HG02973 (cell line): ENCODE results near the gene SEC31B.

ENCODE experiments used
- ATAC-seq: cut with Tn5 transposase; IDR thresholded peaks from one replicate; pipeline ENCODE4 v1.9.1; 2021; ENCODE audit warnings: moderate library complexity; ENCODE audit not compliant: unreplicated experiment

SEC31B gene

DNA sequence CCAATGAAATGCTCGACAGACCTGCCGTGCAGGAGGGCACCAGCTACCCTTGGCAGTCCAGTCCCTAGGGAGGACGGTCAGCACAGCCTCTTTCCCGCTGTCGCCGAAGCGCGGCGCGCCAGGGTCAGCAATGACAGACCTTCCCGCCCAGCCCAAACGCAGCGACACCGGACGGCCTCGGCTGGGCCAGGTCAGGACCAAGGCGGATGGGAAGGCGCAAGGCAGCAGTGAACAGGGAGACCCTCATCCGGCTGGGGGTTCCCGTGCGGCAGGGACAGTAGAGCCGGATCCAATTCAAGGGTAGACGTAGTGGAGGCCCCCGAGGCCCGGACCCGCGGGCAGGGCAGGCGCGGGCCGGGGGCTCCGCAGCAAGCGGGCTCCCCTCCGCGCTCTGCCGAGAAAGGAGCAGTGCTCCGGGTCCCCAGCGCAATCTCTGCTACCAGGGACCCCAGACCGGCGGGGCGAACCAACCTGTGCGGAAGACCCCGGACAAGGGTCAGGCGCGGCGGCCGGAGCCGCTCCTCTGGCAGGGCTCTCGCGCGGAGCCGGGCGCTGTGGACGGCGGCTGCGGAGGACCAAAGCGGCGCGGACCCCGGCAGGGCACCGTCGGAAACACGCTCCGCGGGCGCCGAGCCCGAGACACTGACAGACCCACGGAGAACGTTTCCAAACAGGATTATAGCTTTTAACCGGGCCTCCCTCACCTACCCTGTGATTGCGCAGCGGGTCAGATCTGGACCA lies at the start of gene SEC31B:
Gene SEC31B (minus strand): TSS at position 551 of the 741 bp plus-strand sequence. CDS start 2,909 bp downstream, outside the sequence.
- no peak for ATAC-seq

DNA sequence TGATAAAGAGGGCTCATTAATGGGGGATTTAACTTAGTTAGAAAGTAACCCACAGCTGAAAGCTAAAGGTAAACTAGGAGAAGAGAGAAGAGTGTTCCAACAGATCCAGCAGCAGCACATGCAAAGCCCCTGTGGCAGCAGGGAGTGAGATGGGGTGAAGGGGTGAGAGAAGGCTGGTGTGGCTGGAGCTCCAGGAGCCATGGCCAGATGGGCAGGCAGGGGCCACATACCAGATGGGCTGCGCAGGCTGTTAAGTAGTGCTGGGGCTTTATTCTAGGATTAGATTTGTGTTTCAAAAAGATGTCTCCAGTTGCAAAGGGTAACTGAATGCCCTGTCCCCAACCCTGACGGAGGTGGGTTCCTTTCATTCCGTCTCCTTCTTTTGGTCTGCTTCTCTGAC lies 49.3 kb upstream of the SEC31B start:
- ATAC-seq = no peak

DNA sequence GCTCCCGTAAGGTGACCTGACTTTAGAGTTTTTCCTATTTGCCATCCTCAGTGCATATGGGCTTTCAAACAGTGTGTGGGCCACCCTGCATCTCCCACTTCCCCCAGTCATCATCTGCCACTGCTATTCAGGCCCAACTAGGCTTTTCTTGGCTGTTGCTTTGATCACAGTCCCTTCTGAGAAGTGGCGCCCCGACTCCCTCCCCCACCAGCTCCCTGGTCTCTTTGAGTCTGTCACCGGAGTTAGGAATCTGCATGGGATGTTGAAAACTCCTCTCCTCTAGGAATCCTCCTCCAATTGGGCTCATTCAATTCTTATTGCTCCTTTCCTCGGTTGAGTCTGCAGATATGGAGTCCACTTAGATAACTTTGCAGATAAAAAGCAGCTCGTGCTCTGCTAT lies 48.2 kb upstream of the SEC31B start:
- ATAC-seq = no peak

GRCh38 chr10:100567249-100567648 lies 47.6 kb upstream of the SEC31B start:
- ATAC-seq = no peak

GRCh38 chr10:100566561-100566960 lies 46.9 kb upstream of the SEC31B start:
- no peak for ATAC-seq

GRCh38 chr10:100565206-100565985 lies 45.7 kb upstream of the SEC31B start:
- ATAC-seq = no peak

GRCh38 chr10:100562008-100562672 lies 42.5 kb upstream of the SEC31B start:
- ATAC-seq = peak; percentile 85

GRCh38 chr10:100561005-100561404 lies 41.3 kb upstream of the SEC31B start:
- no peak for ATAC-seq

GRCh38 chr10:100560248-100560647 lies 40.6 kb upstream of the SEC31B start:
- ATAC-seq = no peak

DNA sequence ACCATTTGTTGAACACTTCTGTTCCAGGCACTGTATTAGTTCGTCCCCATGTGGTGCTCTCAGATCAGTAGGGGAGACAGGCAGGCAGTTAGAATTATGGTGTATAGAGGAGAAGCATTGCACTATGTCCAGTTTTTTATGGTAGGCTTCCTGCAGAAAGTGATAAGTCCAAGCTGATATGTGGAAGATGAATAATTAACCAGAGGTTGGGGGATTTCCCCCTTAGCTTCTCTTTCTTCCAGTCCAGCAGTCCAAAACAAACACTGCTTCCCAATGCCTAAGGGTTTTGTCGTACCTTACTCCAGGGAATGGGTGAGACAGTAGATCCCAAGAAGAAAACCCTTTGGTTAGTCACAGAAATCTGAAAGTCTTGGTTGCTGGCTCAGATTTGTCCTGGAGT lies 35.2 kb upstream of the SEC31B start:
- ATAC-seq = no peak

GRCh38 chr10:100553929-100554328 lies 34.3 kb upstream of the SEC31B start:
- no peak for ATAC-seq

GRCh38 chr10:100551738-100552137 lies 32.1 kb upstream of the SEC31B start:
- no peak for ATAC-seq

DNA sequence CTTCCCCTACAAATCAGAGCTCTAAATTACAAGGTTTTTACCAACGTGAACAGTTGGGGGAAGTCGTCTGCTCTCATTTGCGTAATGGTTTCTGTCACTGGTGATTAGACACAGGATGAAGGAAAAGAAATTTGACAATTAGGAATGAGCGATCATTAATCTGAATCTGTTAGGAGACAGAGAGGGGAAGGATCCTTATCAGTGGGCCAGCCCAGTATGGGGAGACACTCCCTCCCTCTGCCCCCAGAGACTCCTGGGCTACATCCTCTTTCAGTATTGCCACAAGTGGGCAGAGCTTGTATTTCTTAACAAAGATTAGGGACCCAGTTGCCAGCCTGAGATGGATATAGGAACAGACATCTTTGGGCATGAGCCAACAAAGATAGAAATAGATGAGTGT lies 31.5 kb upstream of the SEC31B start:
- ATAC-seq = no peak

- no peak for ATAC-seq
Measured at GRCh38 chr10:100544950-100545349, 25.3 kb upstream of the SEC31B start.

DNA sequence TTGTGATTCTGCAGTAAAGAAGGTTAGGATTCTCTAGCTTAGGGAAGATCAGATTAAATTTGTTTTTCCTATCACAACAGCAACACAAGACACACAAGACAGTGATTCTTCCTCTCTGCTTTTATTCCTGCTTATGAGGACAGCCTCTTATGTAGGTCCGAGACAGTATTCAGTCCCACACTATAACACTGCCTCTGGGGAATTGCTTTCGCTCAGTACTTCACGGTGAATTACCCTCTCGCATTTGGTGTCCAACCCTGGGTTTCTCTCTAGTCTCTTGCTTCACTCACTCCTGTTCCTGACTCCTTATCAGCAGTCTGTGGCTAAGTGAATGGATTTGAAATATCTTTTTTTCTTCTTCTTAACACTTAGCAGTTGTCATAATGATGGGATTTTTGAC lies 17.8 kb upstream of the SEC31B start:
- no peak for ATAC-seq

DNA sequence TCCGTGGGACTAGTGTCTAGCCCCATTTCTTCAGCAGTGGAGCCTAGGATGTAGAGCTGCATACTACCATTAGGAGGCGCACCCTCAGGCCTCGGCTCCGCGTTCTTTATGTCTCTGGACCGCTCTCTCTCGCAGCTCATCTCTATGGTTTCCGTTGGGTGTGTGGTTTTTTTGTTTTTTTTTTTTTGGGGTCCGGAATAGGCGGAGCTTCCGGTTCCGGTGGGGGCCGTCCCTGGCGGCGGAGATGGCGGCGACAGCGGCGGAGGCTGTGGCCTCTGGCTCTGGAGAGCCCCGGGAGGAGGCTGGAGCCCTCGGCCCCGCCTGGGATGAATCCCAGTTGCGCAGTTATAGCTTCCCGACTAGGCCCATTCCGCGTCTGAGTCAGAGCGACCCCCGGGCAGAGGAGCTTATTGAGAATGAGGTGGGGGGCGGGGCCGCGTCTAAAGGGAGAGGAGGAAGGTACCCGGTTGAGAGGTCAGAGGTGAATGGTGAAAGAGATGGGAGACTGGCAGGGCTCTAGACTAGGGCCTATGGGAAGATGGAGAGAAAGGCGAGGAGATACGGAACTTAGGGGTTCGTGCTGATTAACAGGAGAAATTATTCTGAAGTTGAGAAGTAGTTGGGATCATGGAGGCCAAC lies 16.2 kb upstream of the SEC31B start, which contains the start of gene HIF1AN:
Gene HIF1AN (plus strand): TSS at position 229 of the 639 bp plus-strand sequence. CDS start 16 bp downstream, at position 245.
- peak; percentile 94 for ATAC-seq

- peak; percentile 17 for ATAC-seq
Measured at GRCh38 chr10:100535338-100535714, 15.7 kb upstream of the SEC31B start.

- ATAC-seq = no peak
Measured at GRCh38 chr10:100534726-100535125, 15.1 kb upstream of the SEC31B start.

DNA sequence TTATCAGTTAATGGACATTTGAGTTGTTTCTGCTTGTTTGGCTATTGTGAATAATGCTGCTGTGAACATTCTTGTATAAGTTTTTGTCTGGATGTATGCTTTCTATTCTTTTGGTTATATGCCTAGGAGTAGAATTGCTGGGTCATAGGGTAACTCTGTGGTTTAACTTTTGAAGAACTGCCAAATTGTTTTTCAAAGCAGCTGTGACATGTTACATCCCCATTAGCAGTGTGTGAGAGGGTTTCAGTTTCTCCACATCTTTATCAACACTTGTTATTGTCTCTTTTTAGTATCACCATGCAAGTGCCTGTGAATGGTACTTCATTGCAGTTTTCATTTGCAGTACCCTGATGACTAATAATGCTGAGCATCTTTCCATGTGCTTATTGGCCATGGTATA lies 12.1 kb upstream of the SEC31B start:
- no peak for ATAC-seq

GRCh38 chr10:100529475-100530298 lies 10.0 kb upstream of the SEC31B start, which contains the start of gene NDUFB8:
NDUFB8 (minus strand) TSS chr10:100529871; CDS start chr10:100529851, 20 bp downstream.
- ATAC-seq = no peak
